GM21825 (cell line): Measurements from ENCODE around the gene FRAS1.
A peak's percentile ranks its signal among the peaks of the same experiment; 100 is the strongest.
"Not testable (repeated sequence)": the region's sequence is repeated elsewhere in the genome, so short reads cannot be mapped to it uniquely, and the experiment has no call there.

Experiments used
- ATAC-seq: cut with Tn5 transposase; IDR thresholded peaks from one replicate; pipeline ENCODE4 v1.9.1; 2021; ENCODE audit warnings: mild to moderate bottlenecking, moderate library complexity; ENCODE audit not compliant: unreplicated experiment

Gene FRAS1

DNA sequence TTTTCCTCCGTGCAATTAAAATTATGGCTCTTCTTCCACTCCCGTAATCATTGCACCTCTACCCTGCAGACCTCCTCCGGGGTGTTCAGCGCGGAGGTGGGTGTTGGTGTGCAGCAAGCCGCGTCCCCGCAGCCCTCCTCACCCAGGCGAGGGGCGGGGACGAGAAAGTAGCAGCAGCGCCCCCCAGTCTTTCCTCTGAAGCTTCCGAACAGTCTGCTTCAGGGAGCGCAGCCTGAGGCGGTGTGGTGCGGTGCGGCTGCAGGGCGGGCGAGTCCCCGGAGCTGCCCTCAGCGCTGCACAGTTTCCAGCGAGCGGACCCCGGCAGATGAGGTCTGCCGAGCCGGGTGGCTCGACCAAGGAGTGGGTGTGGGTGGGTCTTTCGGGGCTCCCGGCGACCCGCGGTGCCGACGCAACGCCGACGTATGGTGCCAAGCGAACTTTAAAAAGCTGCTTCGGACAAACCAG, at the start of gene FRAS1:
Gene FRAS1, plus strand, starts transcription at position 189 of the 465 bp plus-strand sequence. CDS start 687 bp downstream, outside the sequence.
- ATAC-seq, result no peak

GRCh38 chr4:78011003-78011402, 46.1 kb upstream of the FRAS1 start:
- not testable (repeated sequence) for ATAC-seq

- ATAC-seq, result no peak
These were observed 41.9 kb upstream of the FRAS1 start for GRCh38 chr4:78014889-78015886.

DNA sequence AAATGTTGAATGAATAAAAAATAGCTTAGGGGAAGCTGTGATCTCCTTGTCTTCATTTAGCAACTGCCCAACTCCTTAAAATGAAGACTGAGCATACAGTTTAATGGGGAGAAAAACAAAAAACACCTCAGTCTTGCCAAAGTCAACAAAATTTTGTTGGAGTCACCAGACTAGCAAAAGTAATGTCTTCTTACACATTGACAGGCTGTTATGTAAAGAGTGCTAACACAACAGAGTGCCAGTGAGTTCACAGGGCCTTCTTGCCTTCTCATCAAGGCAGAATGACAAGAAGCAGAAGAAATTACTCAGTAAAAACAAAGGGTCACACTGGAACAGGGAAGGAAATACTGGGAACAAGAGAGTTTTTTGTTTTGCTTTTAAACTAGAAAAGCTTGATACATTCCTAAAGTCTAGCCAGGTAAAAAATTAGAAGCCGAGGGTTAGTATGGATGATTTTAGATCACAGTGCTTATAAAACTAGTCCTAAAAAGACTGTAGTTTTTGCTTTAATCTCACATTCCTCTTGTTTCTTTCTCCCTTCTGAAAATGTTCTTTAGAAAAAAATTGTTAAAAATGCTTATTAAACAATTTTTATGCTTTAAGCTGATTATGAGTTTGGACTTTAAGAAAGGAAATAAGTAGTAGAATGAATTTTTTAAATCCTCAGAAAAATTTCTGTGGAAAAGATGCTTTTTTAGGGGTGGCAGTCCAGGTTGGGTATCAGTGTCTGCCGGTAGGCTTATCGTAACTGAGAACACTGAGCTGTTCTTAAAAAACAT, 38.7 kb upstream of the FRAS1 start:
- no peak for ATAC-seq

DNA sequence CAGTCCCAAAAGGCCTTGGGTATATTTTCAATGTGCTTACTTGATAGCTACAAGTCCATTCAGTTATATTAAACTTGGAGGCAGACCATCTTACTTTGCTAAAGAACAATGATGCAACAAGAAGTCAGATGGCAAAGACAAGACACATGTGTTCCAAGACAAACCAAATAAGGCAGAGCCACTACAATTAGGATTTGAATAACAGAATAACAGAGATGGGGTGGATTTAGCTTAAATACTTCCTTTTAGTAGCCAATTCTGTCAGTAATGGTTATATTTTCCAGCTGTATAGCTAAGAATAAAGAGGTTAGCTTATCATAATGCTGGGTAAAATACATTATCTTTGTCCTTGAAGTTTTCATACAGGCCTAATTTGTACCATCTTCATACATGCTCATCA, 37.7 kb upstream of the FRAS1 start:
- no peak for ATAC-seq

DNA sequence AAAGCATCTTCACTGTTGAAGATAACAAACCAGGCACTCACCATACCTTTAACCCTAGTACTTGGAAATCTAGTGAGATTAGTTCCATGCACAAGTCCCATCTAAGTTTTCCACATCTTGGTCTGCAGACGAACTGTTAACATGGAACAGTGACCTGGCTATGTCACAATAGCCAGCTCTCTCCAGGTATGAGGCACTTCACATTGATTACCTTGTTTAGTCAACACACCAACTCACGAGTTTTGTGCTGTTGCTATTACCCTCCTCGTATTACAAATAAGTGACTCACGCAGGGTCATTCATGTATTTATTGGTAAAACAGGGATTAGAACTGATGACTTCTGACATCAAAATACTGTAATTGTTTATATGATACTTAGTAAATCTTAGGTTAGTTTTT, 36.4 kb upstream of the FRAS1 start:
- ATAC-seq, result no peak

DNA sequence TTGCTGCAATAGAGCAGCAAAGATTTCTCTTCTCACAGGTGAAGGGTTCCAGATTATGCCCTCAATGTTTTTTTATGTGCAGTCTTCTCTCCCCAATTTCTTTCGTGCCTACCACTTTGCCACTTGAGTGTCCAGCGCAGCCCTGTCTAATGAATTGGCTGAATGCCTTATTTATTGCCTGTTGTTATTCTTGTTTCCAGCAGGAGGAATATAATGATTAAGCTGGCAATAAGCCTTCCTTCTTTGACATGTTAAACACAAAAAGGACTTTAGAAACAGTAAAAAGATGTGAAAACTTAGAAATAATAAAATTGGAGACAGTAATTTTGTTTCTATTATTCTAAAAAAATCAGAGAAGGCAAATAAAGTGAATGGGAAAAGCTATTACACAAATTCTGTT, 34.6 kb upstream of the FRAS1 start:
- no peak for ATAC-seq

DNA sequence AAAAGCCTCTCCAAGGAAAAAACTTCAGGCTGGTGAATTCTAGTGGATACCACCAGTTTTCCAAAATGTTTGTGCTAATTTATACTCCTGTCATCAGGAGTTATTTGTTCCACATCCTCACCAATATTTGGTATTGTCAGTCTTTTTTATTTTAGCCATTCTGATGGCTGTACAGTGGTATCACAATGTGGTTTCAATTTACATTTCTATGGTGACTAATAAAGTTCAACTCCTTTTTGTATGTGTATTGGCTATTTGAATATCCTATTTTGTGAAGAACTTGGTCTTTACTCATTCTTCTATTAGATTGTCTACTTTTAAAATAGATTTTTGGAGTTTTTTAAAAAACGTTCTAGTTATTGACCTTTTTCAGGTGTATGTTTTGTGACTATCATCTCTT, 33.0 kb upstream of the FRAS1 start:
- no peak for ATAC-seq

GRCh38 chr4:78024576-78025091, 32.5 kb upstream of the FRAS1 start:
- no peak for ATAC-seq

DNA sequence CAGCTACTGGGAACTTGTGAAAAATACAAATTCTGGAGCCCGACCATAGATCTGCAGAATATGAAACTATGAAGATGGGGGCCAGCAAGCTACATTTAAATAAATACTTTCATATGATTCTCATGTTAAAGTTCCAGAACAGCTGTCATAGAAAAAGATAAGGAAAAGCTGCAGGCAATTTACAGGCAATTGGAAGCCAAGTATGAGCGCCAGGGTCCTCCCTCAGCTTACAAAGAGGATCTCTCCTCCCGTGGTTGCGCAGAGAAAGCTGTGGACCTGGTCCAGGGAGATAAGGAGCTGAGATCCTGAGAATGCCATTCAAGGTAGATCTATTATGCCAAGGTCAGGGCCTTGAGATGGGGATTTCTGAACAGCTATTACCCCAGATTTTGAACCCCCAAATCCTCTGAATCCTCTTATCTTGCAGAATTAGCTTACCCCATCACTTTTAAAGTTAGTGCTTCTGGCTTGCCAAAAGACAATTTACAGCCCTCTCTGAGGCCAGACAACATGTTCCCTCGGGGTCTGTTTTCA, 25.6 kb upstream of the FRAS1 start:
- no peak for ATAC-seq

DNA sequence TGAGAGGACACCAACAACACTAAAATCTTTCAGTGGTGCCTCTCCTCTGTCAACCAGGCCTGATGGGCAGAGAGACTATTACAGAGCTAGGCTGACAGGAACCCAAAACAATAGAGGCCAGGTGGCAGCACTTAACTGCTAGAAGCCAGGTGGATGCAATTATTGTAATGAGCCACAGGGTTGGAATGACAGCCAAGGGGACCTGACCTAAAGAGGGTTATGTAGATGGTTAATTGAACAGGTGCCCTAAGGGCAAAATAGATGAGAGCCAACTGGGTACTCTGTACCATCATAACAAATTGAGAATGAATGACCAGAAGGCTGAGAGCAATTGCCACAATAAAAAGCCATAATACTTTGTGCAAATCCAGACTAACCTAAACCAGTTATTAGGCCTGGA, 24.7 kb upstream of the FRAS1 start:
- no peak for ATAC-seq

DNA sequence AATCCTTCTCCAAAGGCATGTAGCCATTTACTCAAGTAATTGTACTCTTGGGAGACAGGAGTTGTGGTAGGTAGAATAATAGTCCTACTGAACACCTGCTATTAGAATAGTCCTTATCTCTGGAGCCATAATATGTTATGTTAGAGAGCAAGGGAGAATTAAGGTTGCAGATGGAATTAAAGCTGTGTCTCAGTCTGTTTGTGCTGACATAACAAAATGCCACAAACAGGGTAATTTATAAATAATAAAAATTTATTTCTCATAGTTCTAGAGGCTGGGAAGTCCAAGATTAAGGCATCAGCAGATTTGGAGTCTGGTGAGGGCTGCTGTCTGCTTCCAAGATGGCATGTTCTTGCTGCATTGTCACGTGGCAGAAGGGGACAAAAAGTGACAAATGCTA, 24.2 kb upstream of the FRAS1 start:
- no peak for ATAC-seq

- ATAC-seq, result no peak
These were observed 23.3 kb upstream of the FRAS1 start for GRCh38 chr4:78033861-78034260.

GRCh38 chr4:78038704-78039103, 18.4 kb upstream of the FRAS1 start:
- no peak for ATAC-seq

DNA sequence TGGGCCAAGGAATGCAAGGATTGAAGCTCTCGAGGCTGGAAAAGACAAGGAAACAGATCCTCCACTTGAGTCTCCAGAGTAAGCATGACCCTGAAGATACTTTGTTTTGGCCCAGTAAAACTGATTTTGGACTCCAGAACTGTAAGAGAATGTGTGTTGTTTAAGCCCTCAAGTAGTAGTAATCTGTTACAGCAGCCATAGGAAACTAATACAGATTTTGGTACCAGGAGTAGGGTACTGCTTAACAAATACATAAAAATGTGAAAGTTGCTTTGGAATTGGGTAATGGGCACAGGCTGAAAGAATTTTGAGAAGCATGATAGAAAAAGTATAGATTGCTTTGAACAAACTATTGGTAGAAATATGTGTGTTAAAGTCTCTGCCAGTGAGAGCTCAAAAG, 17.4 kb upstream of the FRAS1 start:
- ATAC-seq, result no peak

- no peak for ATAC-seq
These were observed 16.7 kb upstream of the FRAS1 start for GRCh38 chr4:78040431-78040830.

- ATAC-seq, result no peak
These were observed 9.8 kb upstream of the FRAS1 start for GRCh38 chr4:78047366-78047765.

DNA sequence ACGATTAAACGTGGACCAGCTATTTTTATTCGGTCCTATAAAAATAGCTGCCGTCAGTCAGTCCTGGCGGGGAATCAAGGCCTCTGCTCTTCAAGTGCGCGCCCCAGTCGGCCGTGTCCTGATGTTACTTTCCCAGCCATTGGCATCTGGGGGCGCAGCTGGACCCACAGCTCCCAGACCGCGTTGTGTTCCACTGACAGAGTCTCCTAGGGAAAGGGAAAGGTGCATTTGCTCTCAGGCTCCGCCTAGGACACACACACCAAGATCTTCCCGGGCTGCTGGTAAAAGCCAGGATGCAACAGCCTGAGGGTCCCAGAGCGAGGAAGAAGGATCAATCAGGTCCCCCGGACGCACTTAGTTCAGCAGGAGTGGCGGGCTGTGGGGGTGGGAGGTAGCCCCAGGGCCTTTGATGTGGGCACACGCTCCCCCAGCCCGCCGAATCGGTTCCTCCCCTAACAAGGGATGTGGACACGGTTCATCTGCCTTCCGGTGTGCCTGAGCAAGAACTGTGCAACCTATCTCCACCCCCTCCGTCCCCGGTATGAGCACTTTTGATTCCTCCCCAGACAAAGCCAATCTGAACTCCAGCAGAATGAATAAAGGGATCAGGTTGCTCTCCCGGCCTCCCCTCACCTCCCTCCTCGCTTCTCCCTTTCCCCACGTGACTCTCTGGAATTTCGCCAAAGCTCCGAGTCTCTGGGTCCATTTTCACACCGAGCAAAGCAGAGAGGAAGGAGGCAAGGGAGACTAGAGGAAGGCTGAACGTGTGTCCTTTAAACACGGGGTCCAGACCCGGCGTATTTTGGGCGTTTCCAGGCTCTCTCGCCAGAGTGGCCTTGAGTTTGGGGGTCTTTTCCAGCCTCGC, 626 bp upstream of the FRAS1 start:
- ATAC-seq, result peak; percentile 81

DNA sequence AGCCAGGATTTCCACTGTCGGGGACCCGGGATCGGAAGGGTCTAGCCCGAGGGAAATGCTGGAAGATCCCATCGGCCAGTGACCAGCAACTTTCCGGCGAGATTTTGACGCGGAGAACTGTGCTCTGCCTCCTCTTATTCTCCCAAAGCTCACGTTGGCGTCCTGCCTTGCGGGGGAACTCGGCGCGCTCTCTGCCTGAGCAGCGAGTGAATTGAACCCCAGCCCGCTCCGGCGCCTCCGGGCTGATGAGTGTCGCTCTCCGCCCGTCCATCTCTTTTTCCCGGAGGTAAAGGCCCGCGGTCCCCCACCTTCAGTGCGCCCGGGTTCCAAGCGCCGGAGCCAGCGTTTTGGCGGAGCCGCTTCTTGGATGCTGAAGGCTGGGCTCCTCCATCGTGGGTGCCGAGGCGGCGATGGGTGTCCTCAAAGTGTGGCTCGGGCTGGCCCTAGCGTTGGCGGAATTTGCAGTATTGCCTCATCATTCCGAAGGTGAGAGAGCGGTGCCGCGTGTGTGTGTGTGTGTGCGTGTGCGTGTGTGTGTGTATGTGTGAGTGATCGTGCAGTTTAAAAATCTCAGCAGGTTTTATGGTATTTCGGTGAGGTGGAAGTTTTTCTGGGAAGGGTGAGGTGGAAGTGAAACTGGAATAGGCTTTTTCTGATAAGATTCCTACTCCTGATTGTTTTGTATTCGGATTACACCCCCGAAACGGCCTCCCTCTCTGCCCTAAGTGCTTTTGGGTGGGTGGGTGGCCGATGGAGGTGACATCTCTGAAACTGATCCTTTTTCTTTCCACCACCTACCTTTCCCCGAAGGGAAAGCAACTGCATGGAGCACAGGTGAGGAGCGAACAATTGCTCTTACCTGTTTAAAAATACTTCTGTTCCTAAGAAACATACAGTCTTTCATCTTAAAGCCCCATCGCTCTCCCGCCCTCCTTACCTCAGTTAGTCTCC, 752 bp downstream of the FRAS1 start:
- no peak for ATAC-seq
